HG03064 (cell line): ENCODE results near the gene RAB14.
"Not testable (repeated sequence)": the region's sequence is repeated elsewhere in the genome, so short reads cannot be mapped to it uniquely, and the experiment has no call there.

Experiments used
- ATAC-seq: cut with Tn5 transposase; IDR thresholded peaks from one replicate; pipeline ENCODE4 v1.9.1; 2021; ENCODE audit warnings: low read depth; ENCODE audit not compliant: unreplicated experiment

Gene RAB14

GRCh38 chr9:121169094-121169601 is 32.5 kb downstream of the RAB14 start:
- ATAC-seq = no peak

- ATAC-seq = no peak
These were observed 33.6 kb downstream of the RAB14 start for GRCh38 chr9:121168052-121168451.

- ATAC-seq = no peak
These were observed 41.6 kb downstream of the RAB14 start for GRCh38 chr9:121160025-121160424.

GRCh38 chr9:121157939-121158338 is 43.7 kb downstream of the RAB14 start:
- ATAC-seq = no peak

- ATAC-seq = peak; percentile 80
These were observed 45.4 kb downstream of the RAB14 start for GRCh38 chr9:121156263-121156731.

- no peak for ATAC-seq
These were observed 46.9 kb downstream of the RAB14 start for GRCh38 chr9:121154782-121155181.

GRCh38 chr9:121153642-121154041 is 48.0 kb downstream of the RAB14 start:
- no peak for ATAC-seq

- ATAC-seq = no peak
These were observed 51.5 kb downstream of the RAB14 start for GRCh38 chr9:121150188-121150587.

GRCh38 chr9:121144482-121144881 is 57.2 kb downstream of the RAB14 start:
- no peak for ATAC-seq

- ATAC-seq = no peak
These were observed 57.9 kb downstream of the RAB14 start for GRCh38 chr9:121143771-121144170.

- ATAC-seq = no peak
These were observed 60.0 kb downstream of the RAB14 start for GRCh38 chr9:121141706-121142105.

GRCh38 chr9:121141306-121141705 is 60.4 kb downstream of the RAB14 start:
- ATAC-seq = no peak

- ATAC-seq = no peak
These were observed 61.5 kb downstream of the RAB14 start for GRCh38 chr9:121140162-121140561.

- ATAC-seq = no peak
These were observed 62.7 kb downstream of the RAB14 start for GRCh38 chr9:121138973-121139372.

GRCh38 chr9:121138561-121138960 is 63.1 kb downstream of the RAB14 start:
- ATAC-seq = no peak

GRCh38 chr9:121135642-121136041 is 66.0 kb downstream of the RAB14 start:
- no peak for ATAC-seq

- no peak for ATAC-seq
These were observed 68.4 kb downstream of the RAB14 start for GRCh38 chr9:121133104-121133816.

GRCh38 chr9:121129384-121129783 is 72.3 kb downstream of the RAB14 start:
- not testable (repeated sequence) for ATAC-seq
